Measurements from ENCODE around the gene CALU.

The CALU gene

DNA sequence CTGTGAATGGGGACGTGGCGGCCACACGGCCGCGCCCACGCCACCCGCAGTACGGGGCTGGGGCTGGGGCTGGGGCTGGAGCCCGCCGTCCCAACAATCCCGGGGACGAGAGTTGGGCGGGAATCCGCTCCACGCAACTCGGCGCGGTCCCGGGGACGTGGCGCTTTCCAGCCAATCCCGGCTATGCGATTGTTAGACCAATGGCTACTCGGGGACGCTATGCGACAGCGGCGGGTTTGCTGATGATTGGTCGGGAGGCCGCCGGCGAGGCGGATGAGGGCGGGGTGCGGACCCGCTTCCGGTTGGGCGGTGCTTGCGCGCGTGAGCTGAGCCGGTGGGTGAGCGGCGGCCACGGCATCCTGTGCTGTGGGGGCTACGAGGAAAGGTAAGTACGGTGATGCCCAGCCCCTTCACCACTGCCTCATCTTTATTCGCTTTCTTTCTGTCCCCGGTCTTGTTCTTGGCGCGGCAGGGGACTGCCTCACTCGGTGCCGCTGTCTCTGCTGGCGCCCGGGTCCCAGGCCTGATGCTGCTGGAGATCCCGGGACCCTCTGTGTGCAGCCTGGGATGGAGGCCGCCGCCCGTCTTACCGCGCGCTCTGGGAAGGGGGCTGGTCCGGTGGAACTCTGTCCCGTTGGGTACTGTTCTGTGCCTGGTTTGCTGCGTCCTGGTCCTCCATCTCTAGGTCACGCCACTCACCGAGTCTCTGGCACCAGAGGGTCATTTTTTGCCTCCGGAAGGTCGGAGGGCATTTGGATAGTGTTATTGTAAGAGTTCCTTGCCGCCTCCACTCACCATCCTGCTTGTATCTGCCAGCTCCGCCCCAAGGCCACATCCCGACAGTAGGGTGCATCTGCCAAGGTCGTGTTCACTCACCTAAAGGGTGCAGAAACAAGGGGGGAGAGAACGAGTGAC lies at the start of gene CALU:
CALU (plus strand) TSS at position 312 of the 915 bp plus-strand sequence. CDS start 9,225 bp downstream, outside the sequence.
- DNase-seq, result peak; percentile 89 to 95

DNA sequence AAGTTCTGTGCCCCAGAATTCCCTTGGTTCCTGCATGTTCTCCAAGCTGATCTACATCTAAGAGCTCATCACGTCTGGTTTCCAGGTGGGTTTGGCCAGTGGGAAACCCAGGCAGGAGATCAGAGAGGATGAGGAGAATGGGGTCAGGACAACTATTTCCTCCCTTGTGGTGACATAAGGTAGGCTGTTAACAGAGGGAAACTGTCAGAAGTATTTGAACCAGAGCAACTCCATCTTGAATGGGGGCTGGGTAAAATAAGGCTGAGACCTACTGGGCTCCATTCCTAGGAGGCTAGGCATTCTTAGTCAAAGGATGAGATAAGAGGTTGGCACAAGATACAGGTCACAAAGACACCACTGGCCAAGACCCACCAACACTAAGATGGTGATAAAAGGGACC lies 47.9 kb upstream of the CALU start:
- DNase-seq, result no peak

DNA sequence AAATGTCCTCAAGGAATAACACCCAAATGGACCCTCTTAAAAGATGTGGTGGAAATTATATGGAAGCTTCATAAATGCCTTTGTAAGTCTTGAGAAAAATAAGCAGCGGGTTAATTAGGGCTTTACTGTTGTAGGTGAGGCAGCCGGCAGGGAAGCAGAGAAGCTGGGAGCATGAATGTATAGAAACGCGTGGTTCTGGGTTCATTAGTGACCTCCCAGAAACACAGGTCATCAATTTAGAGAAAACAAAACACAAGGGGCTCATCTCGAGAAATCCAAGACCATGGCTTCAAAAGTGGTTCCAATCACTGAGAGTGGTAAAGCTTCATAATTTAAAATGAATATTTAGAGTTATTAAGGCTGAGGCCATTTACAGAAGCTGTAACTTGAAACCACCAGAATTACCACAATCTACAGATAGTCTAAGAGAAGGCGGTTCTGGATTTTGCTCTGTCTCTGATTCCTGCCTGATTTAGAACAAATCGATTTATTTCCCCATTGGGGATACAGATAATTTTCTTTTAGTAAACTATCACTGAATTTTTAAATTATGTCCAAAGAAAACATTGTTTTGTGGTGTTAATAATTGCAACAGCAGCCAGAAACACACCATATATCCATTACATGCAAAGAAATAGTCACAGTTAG lies 46.4 kb upstream of the CALU start:
- no peak for DNase-seq

DNA sequence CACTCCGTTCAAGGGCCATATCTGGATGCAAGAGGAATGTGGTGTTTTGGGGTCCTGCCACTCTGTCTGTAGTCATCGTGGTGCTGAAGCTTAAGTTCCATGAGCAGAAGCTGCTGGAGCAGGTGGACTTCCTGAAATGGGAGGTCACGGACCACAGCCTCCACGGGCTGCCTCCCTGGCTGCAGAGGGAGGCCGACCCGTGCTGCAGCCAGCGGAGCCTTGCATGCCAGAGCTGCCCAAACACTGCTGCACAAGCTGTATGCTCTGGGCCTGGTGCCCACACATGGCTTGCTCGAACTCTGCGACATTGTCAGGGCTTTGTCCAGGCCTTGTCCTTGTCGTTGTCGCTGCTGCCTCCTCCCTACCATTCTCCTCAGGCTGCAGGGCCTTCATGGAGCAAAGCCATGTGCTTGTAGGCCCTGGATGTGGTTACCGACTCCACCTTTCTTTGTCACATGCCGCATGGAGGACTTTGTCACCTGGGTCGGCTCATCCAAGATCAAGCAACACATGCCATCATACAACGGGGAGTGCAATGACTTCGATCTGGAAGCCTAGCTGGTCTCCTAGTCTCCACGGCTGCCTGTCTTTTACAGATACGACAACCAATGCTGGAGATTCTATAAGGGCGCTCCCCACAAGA lies 45.7 kb upstream of the CALU start:
- no peak for DNase-seq

DNA sequence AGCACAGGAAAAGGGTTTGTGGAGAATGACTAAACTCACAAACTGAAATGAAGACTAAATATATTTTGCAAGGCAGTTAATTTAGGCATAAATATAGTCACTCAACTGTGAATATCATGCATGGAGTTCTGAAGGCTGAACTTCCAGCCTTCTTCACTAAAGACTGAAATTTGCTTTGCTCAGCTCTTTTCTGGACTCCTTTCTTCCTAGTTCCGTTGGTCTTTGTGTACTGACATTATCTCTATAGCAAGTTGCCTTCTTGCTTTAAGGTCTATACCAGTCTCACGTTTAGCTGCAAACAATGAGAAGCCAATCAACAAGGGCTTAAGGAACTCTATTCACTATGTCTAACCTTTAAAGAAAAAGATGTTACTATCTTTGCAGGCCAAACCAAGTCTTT lies 44.4 kb upstream of the CALU start:
- DNase-seq, result no peak

DNA sequence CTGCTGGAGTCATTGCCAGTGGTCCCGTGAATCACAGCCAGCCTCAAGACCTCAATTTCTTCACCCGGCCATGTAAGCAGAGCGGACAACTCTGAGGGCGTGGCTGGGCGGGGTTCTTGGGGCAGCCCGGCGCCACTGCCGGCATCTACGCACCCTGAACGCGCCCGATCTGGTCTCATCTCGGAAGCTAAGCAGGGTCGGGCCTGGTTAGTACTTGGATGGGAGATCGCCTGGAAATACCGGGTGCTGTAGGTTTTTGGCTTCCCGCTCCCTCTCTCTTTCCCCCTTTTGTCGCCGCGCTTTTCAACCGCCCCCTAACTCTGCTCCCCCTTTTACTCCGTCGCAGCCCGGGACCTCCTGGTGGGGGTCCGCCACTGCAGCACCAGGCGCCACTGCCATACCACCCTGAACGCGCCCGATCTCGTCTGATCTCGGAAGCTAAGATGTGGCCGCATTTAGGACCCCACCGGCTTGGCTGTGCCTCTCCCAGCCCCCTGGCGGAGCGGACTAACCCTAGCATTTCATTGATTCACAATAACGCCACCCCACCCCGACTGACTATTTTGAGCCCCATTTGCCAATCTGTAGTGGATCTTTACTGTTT lies 41.8 kb upstream of the CALU start:
- DNase-seq, result no peak

DNA sequence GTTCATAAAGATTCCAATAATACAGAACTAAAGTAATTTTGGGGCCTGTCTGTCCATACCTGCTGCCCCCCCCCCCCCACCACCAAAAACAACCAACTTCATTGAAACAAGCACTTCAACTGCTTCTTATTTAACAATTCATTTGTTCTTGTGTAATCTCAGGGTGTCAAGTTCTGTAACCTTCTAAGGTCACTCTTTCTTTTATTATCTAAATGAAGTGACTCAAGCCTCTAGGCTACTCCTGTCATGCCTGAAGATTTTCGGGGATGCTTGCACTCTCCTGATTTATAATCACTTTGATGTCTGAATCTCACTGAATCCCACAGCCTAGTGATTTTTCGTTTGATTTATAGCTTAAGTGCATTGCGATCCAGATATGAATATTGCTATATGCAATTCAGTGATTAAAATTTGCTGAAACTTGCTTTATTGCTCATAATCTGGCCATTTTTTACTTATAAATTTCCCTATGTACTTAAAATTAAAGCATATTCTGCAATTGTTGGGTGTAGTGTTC lies 39.9 kb upstream of the CALU start:
- DNase-seq, result no peak

DNA sequence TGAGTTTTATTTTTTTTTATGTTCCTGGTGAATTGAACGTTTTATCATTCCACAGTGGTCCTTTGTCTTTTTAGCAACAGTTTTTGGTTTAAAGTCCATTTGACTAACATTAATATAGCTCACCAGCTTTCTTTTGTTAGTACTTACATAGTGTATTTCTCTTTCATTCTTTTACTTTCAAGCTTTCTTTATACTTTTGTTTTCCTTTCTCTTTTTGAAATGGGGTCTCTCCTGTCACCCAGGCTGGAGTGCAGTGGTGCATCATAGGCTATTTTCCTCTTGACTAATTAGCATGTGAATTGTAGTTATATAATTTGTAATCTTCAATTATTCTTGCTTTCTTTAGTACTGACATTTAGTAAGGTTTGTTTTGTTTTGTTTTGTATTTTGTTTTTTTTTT lies 39.3 kb upstream of the CALU start:
- no peak for DNase-seq

DNA sequence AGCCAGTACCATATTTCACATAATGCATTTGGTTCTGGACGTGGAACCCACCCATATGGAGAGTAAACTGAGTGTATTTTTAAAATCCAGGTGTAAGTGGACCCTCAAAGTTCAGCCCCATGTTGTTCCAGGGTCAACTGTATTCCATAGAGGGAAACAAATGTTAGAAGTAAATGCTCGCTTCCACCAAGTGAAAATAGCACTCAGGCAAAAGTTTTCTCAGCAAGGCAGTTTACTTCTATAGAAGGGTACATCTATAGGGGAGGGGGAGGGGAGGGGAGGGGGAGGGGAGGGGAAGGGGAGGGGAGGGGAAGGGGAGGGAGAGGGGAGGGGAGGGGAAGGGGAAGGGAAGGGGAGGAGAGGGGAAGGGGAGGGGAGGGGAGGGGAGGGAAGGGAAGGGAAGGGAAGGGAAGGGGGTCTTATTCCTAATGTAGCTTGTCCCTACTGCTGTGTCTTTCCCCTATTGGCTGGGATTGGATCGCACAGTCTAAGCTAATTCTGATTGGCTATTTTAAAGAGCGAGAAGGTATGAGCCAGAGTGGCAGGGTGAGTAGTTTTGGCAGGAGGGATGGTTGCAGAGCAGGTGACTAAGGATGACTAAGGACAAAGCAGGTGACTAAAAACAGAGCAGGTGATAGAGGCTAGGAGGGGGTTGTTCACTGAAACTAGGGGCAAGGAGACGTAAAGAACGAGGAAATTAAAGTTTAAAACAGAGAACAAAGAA lies 37.9 kb upstream of the CALU start:
- DNase-seq, result no peak

DNA sequence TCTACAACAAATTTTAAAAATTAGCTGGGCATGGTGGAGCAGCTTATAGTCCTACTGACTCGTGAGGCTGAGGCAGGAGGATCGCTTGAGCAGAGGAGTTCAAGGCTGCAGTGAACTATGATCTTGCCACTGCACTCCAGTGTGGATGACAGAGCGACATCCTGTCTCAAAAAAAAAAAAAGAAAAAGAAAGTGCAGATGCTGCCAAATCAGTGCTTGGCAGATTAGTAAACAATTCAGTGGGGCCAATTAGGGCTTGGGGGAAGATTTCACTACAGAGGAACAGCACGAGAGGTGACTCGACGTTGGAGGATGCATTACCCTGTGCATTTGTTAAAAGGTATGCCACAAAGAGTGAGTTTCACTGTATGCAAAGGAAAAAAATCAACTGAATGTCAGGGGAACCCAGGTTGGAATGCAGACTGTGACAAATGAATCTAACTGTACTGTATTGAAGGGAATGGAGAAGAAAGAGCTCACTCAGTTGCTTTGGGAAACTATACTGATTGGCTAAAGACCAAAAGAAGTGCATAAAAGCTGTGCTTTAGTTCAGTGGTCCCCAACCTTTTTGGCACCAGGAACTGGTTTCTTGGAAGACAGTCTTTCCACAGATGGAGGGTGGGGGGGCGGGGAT lies 35.4 kb upstream of the CALU start:
- no peak for DNase-seq

DNA sequence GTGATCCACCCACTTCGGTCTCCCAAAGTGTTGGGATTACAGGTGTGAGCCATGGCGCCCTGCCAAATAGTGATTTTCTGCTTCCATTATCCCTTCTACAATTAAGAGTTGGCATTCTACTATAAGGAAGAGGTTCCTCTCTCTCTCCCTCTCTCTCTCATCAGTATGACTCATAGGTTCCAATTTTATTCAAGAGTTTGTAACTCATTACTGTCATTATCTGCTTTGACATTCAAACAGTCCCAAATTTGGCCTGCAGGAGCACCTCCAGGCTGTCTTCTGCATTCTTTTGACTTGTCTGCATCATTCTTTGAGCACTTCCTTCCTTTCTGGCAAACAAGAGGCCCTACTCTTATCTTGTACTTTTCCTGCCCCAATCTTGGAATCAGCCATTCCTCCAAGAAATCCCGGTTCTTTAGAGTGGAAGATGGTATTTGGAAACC lies 33.2 kb upstream of the CALU start:
- DNase-seq, result no peak

DNA sequence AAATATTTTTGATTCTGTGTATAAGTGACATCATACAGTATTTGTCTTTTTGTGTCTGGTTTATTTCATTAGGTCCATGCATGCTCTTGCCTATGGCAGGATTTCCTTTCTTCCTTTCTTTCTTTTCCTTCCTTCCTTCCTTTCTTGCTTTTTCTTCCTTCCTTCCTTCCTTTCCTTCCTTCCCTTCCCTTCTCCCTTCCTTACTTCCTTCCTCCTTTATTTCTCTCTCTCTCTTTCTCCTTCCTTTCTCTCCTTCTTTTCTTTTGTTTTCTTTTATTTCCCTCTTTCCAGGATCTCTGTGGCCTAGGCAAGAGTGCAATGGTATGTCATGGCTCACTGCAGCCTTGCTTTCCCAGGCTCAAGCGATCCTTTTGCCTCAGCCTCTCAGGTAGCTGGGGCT lies 31.4 kb upstream of the CALU start:
- DNase-seq, result no peak

DNA sequence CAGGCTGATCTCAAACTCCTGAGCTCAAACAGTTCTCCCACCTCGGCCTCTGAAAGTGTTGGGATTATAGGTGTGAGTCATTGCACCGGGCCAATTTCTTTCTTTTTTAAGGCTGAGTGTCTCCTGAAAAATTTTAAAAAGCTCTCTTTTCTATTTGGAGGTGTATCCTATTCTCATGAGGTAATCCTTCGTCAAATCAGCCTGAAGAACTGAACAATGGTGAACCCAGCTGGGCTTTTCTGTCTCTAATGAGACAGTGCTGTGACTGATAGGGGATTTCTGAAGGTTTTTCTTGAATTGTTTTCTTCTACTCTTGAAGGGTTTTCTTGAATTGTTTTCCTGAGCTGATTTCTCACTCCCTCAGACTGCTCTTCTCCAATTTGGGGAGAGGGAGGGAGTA lies 30.9 kb upstream of the CALU start:
- DNase-seq, result no peak

DNA sequence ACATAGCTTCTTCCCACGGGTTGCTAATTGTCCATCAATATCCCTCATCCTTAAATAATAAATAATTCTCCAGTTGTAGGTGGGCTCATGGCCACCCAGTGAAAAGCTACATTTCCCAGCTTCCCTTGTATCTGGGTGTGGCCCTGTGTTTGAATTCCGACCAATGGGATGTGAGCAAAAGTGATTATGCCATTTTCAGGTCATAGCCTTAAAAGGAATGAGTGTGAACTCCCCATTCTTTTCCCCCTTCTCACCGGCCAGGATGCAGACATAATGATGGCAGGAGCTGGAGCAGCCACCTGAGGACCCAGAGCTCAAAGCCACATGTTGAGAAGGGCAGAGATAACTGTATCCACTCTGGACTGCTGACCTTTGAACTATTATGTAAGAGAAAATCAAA lies 30.3 kb upstream of the CALU start:
- no peak for DNase-seq

DNA sequence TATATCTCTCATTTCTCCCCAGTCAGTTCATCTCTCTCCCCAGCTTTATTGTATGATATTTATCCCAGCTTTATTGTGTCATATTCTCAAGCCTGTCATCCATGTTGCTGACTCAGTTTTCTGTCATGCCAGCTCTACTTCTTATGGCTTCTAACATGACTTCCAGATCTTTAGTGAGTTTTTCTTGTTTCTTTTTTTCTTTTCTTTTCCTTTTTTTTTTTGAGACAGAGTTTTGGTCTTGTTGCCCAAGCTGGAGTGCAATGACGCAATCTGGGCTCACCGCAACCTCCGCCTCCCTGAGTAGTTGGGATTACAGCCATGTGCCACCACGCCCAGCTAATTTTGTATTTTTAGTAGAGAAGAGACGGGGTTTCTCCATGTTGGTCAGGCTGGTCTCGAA lies 28.7 kb upstream of the CALU start:
- no peak for DNase-seq

DNA sequence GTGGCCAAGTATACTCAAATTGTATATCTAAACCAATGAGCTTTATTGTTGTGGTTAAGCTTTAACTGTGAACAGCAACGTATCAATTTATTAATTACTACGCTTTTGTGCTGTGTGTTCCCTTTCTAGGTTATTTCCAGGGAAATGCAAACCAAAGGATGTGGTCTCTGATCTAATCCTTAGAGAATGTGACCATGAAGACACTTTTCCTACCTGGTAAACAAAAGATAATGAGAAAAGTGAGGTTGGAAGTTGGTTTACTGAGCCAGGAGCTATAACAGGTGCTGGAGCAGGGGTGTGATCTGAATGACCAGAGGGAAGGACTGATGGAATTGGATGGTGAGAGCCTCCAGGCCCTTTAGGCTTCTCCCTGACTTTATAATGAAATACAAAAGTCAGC lies 25.4 kb upstream of the CALU start:
- DNase-seq, result no peak

DNA sequence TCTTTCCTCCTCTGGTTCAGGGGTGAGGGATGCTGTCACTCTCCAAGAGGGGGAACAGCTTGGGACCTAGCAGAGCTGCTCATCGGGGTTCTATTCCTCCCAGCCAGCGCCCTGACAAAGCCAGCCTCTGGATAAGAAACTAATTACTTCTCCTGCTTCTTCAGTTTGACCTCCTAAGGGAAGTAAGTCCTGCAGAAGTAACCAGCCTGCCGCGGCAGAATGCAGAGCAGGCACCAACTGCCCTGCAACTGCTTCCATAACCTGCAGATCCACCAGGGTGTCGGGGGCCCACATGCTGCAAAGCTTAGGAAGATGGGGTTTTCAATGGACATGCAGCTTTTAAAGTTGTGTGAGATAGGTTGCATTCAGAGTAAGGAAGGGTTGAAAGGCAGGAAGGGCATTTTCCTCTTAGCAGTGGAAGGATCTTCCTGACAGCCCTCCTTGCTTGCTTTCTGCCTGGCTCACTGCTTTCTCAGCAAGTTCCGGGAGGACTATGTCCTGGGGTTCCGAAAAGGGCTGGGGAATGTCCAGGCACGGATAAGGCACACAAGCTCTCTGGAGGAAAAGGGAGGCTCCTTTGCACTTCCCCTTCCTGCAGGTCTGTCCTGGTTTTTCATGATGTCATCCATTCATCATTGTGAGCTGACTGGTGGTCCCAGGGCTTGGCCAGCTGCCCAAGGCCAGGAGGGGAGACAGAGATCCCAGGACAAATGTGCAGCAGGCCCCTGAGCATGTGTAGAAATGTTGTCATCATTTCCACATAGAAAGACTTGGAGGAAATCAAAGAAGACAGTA lies 24.3 kb upstream of the CALU start:
- no peak for DNase-seq

DNA sequence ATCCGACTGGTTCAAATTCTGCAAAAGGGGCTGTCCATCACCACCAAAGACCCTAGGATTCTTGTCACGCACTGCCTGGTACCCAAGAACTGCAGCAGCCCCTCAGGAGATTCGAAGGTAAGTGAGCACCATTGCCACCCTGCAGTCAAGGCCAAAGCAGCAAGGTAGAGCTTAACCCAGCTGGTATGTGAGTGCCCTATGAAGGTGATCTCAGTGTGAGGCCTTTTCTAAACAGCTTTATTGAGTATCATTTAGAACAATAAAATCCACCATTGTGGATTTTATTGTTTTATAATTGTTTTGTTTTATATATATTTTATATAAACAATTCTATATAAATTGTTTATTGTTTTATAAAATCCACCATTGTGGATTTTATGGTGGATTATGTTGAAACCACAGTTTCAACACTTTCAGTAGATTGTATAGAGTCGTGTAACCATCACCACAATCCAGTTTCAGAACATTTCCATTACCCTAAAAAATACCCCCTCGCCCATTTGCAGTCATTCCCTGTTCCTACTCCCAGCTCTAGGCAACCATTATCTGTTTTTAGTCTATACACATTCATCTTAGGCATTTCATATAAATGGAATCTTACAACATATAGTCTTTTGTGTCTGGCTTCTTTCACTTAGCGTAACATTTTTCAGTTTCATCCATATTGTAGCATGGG lies 20.1 kb upstream of the CALU start:
- DNase-seq, result no peak

DNA sequence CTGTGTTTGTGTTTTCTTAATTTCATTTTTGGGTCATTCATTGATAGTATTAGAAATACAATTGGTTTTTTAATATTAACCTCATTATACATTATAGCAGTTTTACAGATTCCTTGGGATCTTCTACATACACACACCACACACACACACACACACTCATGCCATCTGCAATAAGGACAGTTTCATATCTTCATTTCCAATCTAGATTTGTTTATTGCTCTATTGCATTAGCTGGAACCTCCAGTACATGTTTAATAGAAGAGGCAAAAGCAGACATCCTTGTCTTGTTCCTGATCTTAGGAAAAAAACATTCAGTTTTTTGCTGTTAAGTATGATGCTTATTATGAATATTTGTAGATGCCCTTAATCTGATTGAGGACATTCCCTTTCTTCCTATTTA lies 17.8 kb upstream of the CALU start:
- no peak for DNase-seq

DNA sequence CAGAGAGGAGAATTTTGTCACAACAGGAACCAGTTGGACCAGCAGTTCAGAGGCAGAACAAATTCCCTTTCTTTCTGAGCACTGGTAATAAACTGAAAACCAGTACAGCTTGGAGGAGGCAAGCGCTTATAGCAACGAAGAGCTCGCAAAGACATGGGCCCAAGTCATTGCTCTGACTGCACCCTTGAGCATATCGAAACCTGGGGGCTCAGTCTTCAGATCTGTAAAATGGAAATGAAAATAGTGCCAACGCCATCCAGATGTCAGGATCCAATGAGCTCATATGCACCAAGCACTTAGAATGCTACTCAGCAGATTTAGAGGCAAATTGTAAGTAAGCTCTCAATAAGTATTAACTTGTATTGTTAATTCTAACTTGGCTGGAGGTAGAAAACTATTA lies 14.4 kb upstream of the CALU start:
- no peak for DNase-seq

DNA sequence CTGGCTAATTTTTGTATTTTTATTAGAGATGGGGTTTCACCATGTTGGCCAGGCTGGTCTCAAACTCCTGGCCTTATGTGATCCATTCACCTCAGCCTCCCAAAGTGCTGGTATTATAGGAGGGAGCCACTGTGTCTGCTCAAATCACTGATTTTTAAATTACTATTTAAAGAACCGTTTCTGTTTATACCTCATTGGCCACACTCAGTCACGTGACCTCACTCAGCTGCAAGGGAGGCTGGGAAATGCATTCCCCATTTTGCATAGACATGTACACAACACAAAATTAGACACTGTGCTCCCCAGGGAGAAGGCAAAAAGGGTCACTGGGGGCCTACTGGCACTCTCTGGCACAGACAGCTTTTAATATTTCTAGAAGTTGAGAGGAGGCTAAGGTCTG lies 13.6 kb upstream of the CALU start:
- DNase-seq, result no peak

Measured in SHP77 (cell line).